ENCODE measurements around the gene KNSTRN.
A peak's percentile ranks its signal among the peaks of the same experiment; 100 is the strongest.

The KNSTRN gene

DNA sequence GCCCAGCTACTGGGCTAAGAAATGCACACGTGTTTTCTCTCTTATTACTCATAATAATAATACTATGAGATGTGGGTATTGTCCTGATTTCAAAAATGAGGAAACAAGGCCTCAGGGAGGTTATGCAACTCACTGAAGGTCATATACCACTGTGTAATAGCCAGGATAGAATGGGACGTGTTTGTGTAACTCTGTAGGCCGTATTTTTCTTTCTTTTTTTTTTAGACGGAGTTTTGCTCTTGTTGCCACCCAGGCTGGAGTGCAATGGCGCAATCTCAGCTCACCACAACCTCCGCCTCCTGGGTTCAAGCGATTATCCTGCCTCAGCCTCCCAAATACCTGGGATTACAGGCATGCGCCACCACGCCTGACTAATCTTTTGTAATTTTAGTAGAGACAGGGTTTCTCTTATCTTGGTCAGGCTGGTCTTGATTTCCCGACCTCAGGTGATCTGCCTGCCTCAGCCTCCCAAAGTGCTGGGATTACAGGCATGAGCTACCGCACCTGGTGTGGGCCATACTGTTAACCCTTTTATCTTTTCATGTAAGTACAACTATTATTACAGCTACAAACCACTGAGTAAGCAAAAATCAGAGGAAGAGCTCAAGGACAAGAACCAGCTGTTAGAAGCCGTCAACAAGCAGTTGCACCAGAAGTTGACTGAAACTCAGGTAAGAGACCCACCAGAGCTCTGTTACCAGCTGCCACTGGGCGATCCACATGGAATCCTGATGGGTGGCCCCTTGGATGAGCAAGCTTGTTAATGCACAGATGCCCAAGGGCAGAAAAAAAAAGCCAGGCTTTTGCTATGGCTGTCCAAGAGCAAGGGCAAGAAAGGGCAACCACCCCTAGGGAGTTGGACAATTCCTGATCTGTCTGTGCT is 6.7 kb downstream of the KNSTRN start:
- TF ChIP-seq, protein P1, sequence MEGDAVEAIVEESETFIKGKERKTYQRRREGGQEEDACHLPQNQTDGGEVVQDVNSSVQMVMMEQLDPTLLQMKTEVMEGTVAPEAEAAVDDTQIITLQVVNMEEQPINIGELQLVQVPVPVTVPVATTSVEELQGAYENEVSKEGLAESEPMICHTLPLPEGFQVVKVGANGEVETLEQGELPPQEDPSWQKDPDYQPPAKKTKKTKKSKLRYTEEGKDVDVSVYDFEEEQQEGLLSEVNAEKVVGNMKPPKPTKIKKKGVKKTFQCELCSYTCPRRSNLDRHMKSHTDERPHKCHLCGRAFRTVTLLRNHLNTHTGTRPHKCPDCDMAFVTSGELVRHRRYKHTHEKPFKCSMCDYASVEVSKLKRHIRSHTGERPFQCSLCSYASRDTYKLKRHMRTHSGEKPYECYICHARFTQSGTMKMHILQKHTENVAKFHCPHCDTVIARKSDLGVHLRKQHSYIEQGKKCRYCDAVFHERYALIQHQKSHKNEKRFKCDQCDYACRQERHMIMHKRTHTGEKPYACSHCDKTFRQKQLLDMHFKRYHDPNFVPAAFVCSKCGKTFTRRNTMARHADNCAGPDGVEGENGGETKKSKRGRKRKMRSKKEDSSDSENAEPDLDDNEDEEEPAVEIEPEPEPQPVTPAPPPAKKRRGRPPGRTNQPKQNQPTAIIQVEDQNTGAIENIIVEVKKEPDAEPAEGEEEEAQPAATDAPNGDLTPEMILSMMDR (IDR thresholded peaks at IDR 0.05; ENCODE audit: low read length, missing control alignments): no peak

DNA sequence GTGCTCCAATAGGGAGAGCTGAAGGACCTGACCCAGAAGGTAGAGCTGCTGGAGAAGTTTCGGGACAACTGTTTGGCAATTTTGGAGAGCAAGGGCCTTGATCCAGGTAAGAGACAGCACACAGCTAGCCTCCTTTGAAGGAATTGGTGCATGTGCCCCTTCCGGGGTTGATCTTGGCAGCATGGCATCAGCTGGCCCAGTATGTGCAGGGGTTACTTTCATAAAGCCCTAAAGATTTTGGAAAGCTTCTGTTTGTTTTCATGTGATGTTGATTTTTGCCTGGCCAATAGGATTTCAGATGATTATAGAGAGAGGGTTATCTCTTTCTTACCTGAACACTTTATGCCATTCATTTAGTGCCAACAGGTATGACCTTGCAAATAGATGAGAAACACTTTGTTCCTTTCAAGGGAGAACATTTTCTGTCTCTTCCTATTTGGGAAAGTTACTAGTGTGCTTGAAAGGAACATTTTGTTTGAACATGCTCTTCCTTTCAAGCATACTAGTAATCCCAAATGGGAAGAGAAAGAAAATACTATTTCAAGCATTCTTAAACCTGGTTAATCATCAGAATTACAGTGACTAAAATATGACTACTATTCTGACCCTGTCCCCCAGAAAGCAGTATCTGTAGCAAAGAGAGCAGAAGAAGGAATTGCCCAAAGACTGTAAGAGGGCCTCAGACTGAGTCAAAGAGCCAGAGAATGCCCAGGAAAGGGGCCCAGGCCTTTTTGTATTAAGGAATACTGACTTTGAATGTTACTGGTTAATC is 7.5 kb downstream of the KNSTRN start:
- TF ChIP-seq, protein P1 (IDR thresholded peaks at IDR 0.05; ENCODE audit: low read length, missing control alignments): no peak
- no peak for DNase-seq (ENCODE audit: low read depth)
- no peak overlapping the region for H3K4me3 ChIP-seq (replicated peaks; ENCODE audit: low read depth, low read length)

More for the DNA sequence above, 6.7 kb downstream of the KNSTRN start:
- H3K4me3 ChIP-seq (replicated peaks; ENCODE audit: low read depth, low read length): no peak overlapping the region
- DNase-seq (ENCODE audit: low read depth): peak; percentile 72

- DNase-seq (ENCODE audit: low read depth): peak; percentile 17
- no peak overlapping the region for H3K4me3 ChIP-seq (replicated peaks; ENCODE audit: low read depth, low read length)
- TF ChIP-seq, protein P1 (IDR thresholded peaks at IDR 0.05; ENCODE audit: low read length, missing control alignments): no peak
Measured at GRCh38 chr15:40392986-40393948, 10.7 kb downstream of the KNSTRN start.

DNA sequence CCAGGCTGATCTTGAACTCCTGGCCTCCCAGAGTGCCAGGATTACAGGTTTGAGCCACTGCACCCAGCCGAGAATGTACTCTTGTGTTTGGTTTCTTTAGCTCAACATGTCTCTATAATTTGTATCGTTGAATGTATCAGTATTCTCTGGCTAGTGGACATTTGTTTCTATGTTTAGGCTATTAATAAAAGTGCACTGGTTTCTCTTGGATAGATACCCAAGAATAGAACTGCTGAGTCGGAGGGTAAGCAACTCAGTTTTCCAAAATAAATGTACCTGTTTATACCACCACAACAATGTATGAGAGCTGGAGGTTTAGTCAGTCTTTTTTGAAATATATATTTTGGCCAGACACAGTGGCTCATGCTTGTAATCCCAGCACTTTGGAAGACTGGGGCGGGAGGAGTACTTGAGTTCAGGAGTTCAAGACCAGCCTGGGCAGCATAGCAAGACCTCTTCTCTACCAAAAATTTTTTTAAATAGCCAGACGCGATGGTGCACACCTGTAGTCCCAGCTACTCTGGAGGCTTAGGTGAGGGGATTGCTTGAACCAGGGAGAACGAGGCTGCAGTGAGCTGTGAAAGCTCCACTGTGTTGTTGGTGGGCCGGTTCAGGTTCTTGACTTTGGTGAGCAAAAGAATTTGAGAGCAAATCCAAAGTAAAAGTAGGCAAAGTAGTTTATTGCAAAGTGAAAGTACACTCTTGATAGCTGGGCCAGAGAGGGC is 15.3 kb downstream of the KNSTRN start:
- TF ChIP-seq, protein P1 (IDR thresholded peaks at IDR 0.05; ENCODE audit: low read length, missing control alignments): no peak
- DNase-seq (ENCODE audit: low read depth): no peak
- no peak overlapping the region for H3K4me3 ChIP-seq (replicated peaks; ENCODE audit: low read depth, low read length)

- DNase-seq (ENCODE audit: low read depth): no peak
- no peak overlapping the region for H3K4me3 ChIP-seq (replicated peaks; ENCODE audit: low read depth, low read length)
- TF ChIP-seq, protein P1 (IDR thresholded peaks at IDR 0.05; ENCODE audit: low read length, missing control alignments): no peak
Measured at GRCh38 chr15:40398413-40398873, 15.9 kb downstream of the KNSTRN start.

GRCh38 chr15:40399370-40399769 is 16.8 kb downstream of the KNSTRN start:
- no peak for DNase-seq (ENCODE audit: low read depth)
- H3K4me3 ChIP-seq (replicated peaks; ENCODE audit: low read depth, low read length): no peak overlapping the region
- TF ChIP-seq, protein P1 (IDR thresholded peaks at IDR 0.05; ENCODE audit: low read length, missing control alignments): no peak
